Uterus (tissue), 2 donors: ENCODE data around the gene GTF3C5.

Source experiments
- CTCF ChIP-seq, 4 experiments: fragments of 200-600 bp in 2 of 4; fragments of 450-650 bp in 2 of 4; sonication (generic) in 2 of 4; IDR thresholded peaks; one replicate each; pipeline ENCODE4 v1.5.1; 2016 to 2019; ENCODE audit warnings: antibody characterized with exemption in 4 of 4, mild to moderate bottlenecking in 2 of 4, moderate library complexity in 1 of 4
- POLR2A ChIP-seq, 2 donors: fragments of 450-650 bp; IDR thresholded peaks; one replicate each; pipeline ENCODE4 v1.6.1; 2016; ENCODE audit warnings: antibody characterized with exemption in 2 of 2, mild to moderate bottlenecking in 1 of 2, moderate library complexity in 1 of 2

DNA sequence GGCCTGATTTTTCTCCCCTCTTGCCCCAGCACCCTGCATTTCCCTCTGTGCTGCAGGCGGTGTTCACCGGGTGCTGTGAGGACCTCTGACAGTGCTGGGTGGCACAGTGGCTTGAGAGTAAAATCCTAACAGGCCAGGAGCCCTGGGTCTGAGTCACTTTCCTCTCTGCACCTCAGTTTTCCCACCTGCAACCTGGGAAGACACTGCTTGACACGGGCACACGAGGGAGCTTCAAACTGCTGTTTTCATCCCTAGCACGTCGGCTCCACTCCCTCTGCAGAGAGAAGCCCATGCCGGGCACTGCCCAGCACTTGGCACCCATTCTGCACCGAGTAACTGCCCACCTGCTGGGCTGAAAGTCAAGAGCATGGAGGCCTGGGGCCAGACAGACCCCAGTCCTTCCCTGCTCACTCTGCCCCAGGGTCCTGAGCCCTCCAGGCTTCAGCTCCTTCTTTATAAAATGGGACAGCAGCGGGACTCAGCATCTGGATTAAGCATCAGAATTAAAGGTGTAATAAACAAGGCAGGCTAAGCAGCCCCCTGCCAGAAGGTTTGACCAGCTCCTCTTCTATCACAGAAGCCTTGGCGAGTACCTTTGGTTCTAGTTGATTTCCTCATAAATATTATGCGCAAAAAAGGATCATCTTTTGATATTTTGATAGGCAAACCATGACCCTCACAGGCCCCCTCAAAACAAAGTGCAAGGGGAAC lies 47.2 kb upstream of the GTF3C5 start:
- TF ChIP-seq CTCF (IDR thresholded peaks at IDR 0.05) (no peak), POLR2A (IDR thresholded peaks at IDR 0.05) (no peak)
